HG02610 (cell line): ENCODE measurements around the gene RPL18.
"Not testable (repeated sequence)": the region's sequence is repeated elsewhere in the genome, so short reads cannot be mapped to it uniquely, and the experiment has no call there.

Experiments used
- ATAC-seq: cut with Tn5 transposase; IDR thresholded peaks from one replicate; pipeline ENCODE4 v1.9.1; 2021; ENCODE audit warnings: mild to moderate bottlenecking, moderate library complexity; ENCODE audit not compliant: unreplicated experiment

The RPL18 gene

DNA sequence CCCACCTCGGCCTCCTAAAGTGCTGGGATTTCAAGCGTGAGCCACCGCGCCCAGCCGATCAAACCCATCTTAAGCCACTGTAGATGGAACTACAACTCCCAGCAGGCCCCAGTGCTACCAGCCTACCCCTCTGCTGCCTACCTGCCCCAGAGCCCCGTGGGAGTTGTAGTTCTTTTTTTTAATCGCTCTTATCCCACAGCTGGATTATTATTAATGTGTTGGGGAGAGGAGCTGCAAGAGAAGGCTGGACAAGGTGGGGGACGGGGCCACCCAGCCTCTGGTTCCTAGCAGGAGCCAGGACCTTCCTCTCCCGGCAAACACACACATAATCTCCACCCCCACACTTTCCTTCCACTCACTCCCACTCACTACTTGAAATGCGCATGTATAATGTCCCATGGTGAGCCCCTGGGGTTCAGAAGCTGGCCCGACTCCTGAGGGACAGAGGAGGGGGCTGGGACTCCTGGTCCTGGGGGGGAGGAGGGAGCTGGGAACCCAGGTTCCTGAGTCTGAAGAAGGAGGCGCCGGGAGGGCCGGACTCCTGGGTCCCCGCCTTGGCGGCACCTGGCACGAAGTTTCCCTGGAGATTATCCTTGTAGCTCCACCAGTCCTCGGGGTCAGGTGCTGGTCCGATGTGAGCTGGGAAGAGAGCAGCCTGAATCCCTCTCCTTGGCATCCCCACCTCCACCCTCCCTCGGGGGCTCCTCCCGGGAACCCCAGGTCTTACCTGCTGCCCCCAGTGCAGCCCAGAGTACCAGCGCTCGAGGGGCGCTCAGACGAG is 26.1 kb upstream of the RPL18 start:
- no peak for ATAC-seq

DNA sequence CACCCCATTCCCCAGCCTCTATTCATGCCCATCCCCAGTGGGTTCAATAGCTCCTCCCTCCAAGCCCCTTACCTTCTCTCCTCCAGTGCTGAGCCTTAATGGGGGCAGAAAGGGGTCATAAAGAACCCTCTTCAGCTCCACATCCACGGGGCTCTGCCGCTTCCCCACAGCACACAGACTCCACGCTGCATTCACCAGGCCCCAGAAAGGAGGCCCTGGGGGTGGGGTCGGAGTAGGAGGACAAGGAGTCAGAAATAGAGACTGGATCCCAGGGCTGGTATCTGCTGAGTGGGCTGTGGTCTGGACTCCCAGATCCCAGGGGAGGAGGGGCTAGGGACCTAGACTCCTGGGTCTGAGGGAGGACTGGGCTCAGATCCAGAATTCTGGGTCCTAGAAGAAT is 25.4 kb upstream of the RPL18 start:
- ATAC-seq: no peak

DNA sequence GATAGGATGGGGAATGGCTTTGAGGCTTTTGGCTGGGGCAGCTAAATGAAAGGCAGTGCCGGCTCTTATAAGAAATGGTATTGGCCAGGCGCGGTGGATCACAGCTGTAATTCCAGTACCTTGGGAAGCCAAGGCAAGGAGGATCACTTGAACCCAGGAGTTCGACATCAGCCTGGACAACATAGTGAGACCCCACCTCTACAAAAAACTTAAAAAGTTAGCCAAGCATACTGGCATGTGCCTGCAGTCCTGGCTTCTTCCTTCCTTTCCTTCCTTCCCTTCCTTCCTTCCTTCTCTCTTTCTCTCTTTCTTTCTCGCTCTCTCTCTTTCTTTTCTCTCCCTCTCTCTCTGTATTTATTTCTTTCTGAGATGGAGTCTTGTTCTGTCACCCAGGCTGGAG is 23.9 kb upstream of the RPL18 start:
- no peak for ATAC-seq

DNA sequence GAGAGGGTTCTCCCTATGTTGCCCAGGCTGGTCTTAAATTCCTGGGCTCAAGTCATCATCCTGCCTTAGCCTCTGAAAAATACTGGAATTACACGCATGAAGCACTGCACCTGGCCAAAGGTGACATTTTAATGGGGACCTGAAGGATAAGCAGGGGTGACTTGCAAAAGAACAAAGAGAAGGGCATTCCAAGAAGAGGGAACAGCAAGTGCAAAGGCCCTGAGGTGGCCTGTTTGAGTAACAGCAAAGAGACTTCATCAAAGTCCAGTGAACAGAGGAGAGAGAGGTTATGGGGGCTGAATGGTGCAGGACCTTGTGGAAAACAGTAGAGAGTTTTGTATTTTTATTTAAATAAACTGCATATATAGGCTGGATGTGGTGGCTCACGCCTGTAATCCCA is 22.9 kb upstream of the RPL18 start:
- ATAC-seq: no peak

DNA sequence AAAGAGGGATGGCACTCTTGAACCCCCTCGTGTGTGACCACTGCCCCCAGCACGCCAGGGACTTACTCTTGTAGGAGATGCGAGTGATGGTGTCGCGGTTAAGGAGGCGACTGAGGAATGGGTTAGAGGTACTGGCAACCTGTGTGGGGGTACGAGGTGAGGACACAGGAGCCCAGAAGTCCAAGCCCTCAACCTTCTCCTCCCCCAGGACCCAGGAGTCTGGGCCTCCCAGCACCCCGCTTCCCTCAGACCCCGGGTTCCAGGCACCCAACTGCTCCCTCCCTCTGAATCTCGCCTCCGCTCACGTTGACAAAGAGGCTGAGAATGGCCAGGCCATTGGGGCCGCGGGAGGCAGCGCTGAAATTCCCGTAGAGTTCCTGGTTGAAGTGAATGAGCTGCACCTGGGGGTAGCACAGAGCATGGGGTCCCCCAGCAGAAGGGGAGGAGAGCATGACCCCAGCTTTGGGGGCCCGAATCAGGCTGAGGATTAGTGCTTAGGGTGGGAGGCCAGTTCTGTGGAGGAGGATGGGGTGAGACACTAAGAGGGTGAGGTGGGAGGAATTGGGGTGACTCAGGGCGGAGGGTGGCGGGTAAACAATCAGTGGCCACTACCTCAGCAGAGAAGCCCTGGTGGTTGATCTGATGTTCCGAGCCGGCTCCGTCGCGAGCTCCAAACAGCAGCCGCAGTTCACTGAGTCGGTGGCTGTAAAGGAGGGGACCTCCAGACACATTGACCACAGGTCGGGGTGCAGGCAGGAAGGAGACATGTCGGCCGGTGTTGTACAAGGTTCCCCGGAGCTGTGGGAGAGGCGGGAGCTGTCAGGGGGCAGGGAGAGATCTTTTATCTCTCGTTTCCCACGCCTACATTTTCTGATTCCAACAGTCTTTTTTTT is 20.8 kb upstream of the RPL18 start:
- ATAC-seq: no peak

DNA sequence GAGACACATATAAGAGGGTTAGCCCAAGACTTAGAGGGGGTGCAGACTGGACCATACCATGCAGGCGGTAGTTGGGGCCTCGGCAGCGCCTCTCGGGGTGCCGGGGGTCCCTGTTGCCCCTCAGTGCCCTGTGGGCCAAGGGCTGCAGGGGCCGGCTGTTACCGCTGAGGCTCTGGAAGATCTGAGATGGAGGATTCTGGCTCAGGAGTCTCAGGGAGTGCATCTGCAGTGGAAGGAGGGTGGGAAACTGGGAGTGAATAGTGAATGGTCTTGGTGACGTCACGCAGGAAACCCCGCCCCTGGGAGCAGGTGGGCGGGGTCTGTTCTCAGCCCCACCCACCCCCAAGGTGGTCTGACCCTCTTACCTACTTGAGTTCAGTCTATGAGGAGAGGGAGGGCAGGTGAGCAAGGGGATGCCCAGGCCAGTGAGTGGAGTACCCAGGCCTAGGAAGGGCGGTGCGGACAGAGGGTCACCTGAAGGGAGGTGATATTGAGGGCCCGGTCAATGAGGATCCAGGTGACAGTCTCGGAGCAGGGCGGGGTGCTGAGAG is 19.9 kb upstream of the RPL18 start:
- no peak for ATAC-seq

DNA sequence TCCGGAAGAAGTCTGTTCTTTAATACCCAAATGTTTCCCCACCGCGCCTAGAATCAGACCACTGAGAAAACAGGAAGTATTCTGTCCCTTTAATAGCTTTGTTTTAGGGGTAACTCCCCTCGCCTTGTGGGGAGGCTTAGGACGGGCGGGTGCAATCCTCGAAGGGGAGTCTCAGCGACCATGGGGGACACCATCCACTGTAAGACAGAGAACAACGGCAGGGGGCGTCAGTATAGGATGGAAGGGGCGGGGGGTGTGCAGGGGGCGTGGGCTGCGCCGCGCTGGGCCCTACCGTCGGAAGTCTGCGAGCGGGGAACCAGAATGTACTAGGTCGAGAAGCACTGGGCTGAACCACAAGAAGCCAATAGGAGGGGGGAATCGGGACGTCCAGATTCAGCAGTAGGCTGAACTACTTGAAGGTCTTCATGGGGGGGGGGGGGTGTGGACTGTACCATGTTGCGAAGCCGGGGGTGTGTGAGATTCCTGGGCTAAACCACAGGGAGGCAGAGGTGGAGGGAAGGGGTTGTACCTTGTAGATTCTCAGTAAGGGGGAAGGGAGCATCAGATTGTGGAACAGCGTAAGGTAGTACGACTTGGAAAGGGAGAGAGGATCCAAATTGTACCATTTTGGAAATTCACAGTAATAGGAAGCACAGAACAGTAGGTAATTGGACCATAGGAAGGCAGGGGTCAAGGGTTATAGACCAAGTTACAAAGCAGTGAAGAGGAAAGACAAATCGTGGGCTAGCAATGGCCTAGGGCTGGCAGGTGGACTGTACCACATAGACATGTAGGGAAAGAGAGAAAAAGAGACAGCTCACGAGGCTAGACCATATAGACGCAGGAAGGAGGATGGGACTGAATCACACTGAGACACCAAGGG is 19.2 kb upstream of the RPL18 start:
- peak; percentile 2 for ATAC-seq

DNA sequence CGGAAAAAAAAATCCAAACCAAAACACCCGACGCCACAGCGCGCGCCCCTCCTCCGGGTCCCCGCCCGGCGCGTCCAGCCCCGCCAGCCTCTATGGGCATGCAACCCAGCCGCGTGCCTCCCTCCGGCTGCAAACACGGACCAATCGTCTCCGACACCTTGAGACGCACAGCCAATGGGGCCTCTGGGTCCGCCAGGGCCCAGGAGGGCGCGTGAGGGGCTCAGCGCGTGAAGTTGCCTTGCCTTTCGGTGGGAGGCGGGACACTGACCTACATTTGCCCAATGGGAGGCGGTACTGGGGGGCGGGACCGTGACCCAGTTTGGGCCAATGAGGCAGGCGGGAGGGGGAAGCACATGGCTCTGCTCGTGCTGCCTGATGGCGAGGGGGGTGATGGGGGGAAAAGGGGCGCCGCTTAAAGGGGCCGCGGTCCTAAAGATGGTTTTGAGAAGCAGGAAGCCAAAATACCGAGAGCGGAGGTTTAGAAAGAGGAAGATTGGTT is 18.5 kb upstream of the RPL18 start:
- ATAC-seq: peak; percentile 70

DNA sequence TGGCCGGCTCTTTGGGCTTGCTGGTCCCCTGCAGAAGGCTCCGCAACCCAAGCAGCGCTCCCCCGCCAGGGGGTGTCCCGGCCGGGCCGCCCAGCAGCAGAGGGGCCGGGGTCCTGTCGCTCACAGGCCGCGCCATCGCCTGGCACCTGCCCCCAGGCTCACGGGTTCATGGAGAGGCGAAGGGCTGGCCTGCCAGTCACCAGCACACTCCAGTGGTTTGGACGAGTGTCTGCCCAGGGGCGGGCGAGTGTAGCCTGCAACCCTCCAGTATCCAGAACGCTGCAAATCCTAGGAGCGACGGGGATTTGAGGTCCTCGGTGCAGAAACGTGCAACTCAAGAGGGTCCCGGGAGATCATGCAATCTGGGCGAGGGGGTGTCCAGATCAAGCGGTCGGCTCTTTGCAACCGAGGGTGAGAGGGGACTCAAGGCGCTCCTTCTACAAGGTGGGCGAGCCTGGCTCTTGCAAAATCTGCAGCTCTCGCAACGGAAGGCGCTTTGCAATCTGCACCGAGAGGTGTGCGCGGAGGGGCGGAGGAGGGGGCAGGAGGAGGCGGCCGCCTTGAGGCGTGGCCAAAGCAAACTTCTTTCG is 18.0 kb upstream of the RPL18 start, which contains the start of gene DBP:
Gene DBP, minus strand, starts transcription at position 521 of the 590 bp plus-strand sequence. Its CDS starts 385 bp downstream, at position 136.
- ATAC-seq: no peak

DNA sequence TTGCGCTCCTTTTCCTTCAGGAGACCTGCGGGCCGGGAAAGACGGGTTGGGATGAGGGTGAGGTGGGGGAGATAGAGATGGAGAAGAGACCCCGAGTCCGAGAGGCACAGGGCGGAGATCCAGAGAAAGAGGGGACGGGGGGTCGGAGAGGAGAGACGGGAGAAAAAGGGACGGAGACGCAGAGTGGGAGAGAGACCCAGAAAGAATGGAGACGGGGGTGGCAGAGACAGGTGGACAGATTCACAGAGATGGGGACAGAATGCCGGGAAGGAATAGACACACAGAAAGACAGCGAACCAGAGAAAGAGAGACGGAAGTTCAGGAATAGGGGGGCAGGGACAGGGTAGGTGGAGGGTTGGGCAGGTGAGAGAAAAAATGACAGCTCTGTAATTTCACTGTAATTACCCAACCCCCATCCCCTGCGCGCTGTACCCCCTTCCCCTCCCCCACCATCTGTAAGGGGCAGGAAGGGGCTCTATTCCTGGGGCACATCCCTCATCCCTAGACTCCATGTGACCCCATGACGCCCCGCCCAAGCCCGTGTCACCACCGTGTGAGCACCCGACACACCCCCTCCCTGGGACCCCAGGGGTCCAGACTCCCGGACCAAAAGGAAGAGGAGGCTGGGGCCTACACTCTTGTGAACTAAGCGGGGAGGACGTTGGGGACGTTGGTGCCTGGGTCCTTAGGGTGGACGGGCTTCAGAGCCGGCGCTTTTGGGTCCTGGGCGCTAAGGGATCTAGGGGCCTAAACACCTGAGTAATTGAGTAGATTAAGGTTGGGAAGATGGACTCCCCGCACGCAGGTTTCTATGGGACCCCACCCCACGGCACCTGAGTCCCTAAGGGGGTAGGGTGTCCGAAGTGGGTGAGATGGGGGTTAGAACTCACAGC is 17.2 kb upstream of the RPL18 start:
- ATAC-seq: no peak

DNA sequence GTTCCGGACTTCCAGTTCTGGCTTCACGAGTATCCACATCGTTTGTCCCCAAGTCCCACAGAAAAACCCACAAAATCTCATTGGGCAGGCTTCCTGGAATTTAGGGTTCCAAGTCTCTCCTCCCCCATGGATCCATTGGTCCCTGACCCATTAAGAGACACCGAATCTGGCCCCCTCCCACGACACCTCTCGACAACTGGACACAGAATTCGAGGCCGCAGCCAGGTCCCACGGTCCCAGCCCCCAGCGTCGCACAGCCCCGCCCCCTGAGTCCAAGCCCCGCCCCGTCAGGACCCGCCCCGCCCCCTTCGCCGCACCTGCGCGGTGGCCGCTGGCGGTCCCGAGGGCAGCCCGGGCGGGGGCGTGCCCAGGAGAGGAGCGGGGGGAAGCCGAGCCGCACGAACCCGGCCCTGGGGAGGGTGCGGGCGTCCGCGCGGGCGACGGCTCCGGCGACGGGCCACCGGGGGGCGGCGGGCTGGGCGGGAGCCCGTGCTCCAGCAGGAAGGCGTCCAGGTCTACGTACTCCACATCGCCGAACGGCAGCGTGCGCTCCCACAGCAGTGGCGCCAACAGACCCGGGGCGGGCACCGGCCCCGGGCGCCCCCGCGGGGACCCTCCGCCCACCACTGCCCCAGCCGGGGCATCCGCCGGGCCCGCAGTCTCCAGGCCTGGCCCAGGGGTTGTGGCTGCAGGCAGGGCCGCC is 16.4 kb upstream of the RPL18 start:
- ATAC-seq: no peak

DNA sequence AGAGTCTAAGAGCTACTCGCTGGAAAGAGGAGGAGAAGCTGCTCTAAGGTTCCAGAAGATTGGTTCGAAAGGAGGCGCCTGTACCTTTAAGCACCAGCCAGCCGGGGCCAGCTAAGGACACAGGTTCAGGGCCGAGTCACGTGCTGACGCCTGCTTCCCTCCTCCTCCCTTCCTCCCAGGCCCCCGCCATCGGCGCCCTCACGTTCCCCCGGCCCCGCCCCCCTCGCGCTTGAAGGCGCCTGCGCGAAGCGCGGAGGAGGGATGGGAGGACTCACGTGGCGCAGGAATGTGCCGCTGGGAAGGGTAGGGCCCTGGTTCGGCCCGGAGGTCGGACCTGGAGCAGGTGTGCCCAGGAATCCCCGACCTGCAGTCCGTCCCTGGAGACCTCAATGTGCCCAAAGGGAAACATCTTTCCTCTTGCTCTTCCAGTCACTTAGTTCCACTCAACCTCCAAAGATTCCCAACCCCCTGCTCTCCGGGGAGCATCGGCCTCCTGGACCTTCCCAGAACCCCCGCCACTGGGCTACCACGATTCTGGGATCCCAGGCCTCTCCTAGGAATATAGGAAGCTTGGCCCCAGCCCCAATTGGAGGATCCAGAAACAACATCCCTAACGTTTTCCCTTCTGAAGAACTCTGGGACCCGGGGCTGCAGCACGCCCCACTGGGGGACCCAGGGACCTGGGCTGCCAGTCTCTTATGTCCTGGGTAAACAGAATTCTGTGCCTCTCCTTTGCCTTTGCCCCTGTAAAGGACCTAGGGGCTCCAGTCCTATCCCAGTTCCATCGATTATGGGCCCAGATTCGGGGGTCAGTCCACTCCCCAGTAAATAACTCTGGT is 15.7 kb upstream of the RPL18 start:
- peak; percentile 35 for ATAC-seq

DNA sequence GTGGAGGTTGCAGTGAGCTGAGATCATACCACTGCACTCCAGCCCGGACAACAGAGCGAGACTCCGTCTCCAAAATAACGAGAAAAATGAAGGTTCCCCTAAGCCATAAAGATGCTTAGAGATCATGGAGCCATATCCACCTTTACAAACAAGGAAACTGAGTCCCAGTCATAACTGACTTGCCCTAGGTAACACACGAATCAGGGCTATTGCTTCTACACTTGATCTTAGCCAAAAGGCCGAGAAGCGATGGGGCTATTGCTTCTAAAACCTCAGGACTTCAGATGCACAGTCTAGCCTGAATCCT is 15.0 kb upstream of the RPL18 start:
- no peak for ATAC-seq

DNA sequence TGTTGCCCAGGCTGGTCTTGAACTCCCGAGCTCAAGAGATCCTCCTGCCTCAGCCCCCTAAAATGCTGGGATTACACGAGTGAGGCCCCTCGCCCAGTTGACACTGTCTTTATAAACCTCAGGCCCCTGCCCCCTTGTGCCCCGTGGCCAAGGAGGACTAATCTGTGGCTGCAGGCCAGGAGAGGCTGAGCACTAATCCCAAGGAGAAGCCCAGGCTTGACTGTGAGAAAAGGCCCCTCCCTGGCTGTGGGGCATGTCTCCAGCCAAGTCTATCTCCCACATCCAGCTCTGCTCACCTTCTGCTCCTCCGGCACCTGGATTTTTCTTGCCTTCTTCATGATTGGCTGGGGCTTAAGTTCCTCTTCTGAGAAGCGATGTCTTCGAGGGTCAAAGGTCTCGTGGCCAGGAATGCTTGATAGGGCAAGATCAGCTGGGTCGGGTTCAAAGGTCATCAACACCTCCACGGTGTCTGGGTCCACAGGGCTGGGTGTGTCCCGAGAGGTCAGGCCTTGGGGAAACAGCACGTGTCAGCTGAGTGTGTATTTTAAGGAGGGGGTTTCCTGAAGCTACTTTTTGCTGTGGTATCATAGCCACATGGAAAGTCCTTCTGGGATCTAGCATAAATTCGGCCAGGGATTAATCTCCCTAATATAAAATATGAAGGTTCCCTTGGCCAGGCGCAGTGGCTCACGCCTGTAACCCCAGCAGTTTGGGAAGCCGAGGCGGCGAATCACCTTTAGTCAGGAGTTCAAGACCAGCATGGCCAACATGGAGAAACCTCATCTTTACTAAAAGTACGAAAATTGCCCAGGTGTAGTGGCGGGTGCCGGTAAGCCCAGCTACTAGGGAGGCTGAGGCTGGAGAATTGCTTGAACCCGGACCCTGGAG is 14.4 kb upstream of the RPL18 start:
- no peak for ATAC-seq

DNA sequence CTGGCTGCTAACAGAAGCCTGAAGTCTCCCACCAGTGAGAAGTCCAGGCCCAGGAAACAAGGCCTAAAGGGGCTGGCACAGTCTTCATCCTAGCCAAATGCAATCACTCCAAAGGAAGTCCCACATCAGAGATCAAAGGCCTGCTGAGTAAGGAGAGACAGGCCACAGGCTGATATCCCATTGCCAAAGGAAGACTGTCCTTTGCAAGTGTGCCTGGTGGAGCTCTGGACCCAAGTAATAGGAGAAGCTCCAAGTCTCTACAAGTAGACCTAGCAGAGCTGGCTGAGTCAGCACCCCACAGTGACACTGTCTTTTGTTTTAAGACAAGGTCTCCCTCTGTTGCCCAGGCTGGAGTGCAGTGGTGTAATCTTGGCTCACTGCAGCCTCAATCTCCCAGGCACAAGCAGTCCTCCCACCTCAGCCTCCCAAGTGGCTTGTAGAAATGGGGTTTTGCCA is 13.7 kb upstream of the RPL18 start:
- ATAC-seq: no peak

DNA sequence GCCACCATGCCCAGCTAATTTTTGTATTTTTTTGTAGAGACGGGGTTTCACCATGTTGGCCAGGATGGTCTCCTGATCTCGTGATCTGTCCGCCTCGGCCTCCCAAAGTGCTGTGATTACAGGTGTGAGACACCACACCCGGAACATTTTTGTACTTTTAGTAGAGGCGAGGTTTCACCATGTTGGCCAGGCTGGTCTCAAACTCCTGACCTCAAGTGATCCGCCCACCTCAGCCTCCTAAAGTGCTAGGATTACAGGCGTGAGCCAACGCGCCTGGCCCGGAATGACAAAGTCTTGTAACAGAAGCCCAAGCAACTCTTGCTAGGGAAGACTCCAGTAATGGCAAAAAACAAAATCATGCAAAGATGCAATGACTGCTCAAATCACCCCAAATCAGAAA is 13.3 kb upstream of the RPL18 start:
- not testable (repeated sequence) for ATAC-seq

DNA sequence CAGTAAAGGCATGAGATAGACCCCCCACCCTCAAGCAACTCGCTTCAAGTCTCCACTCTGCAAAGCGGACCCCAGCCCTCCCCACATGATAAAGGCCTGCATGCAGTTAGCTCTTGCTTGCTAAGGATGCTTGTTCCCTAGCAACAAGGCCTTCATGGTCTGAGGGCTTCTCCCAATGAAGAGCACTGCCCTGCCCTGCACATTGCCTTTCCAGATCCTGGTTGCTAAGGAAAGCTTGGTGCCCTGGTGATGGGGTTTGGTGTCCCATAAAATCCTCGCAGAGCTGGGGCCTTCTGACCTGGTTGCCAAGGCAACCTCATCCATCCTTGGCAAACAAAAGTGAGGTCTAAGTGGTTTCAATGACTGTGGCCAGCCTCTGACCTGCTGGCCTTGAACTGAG is 12.2 kb upstream of the RPL18 start:
- no peak for ATAC-seq
